SK-N-SH treated with all-trans-retinoic acid at 6 μM for 48 hours (cell line): ENCODE data around the gene SORCS1.

Experiments
- ATAC-seq: fragments of 200-7000 bp; cut with Tn5 transposase; 3 replicates; pipeline ENCODE4 v1.9.1; 2020; ENCODE audit warnings: mild to moderate bottlenecking, moderate library complexity
- BACH2 ChIP-seq: fragments of 250-450 bp; sonication (Bioruptor Pico); IDR thresholded peaks from 2 replicates; pipeline ENCODE4 v1.9.0; 2021; ENCODE audit warnings: mild to moderate bottlenecking, borderline replicate concordance
- CREB5 ChIP-seq: fragments of 250-450 bp; sonication (Bioruptor Pico); IDR thresholded peaks from 2 replicates; pipeline ENCODE4 v1.5.1; 2020; ENCODE audit warnings: low read depth, mild to moderate bottlenecking, moderate library complexity
- CSDC2 ChIP-seq: fragments of 250-450 bp; sonication (Bioruptor Pico); IDR thresholded peaks from 2 replicates; pipeline ENCODE4 v1.5.0; 2020; ENCODE audit warnings: mild to moderate bottlenecking, moderate library complexity
- CSRNP3 ChIP-seq: fragments of 250-450 bp; sonication (Bioruptor Pico); IDR thresholded peaks from 2 replicates; pipeline ENCODE4 v1.5.1; 2021; ENCODE audit warnings: mild to moderate bottlenecking, moderate library complexity
- ESRRG ChIP-seq: fragments of 250-450 bp; sonication (Bioruptor Pico); IDR thresholded peaks from 2 replicates; pipeline ENCODE4 v1.6.1; 2021; ENCODE audit warnings: mild to moderate bottlenecking
- GLIS3 ChIP-seq: fragments of 250-450 bp; sonication (Bioruptor Pico); IDR thresholded peaks from 2 replicates; pipeline ENCODE4 v1.5.0; 2020; ENCODE audit warnings: mild to moderate bottlenecking, moderate library complexity
- ISL1 ChIP-seq: fragments of 250-450 bp; sonication (Bioruptor Pico); IDR thresholded peaks from 2 replicates; pipeline ENCODE4 v2.1.2; 2022; ENCODE audit warnings: mild to moderate bottlenecking, moderate library complexity
- OSR1 ChIP-seq: fragments of 250-450 bp; sonication (Bioruptor Pico); IDR thresholded peaks from 2 replicates; pipeline ENCODE4 v1.8.0; 2022; ENCODE audit warnings: moderate library complexity, mild to moderate bottlenecking, inconsistent platforms
- PATZ1 ChIP-seq: fragments of 250-450 bp; sonication (Bioruptor Pico); IDR thresholded peaks from 2 replicates; pipeline ENCODE4 v1.8.0; 2020; ENCODE audit warnings: mild to moderate bottlenecking, moderate library complexity, borderline replicate concordance
- POU6F1 ChIP-seq: fragments of 250-450 bp; sonication (Bioruptor Pico); IDR thresholded peaks from 2 replicates; pipeline ENCODE4 v1.8.0; 2021; ENCODE audit warnings: low read depth, mild to moderate bottlenecking, moderate library complexity, borderline replicate concordance
- RARB ChIP-seq: fragments of 250-450 bp; sonication (Bioruptor Pico); IDR thresholded peaks from 2 replicates; pipeline ENCODE4 v1.8.0; 2021; ENCODE audit warnings: mild to moderate bottlenecking, moderate library complexity
- SNAI2 ChIP-seq: fragments of 250-450 bp; sonication (Bioruptor Pico); IDR thresholded peaks from 2 replicates; pipeline ENCODE4 v1.5.0; 2020; ENCODE audit warnings: mild to moderate bottlenecking, moderate library complexity
- TCF4 ChIP-seq: fragments of 250-450 bp; sonication (Bioruptor Pico); IDR thresholded peaks from 2 replicates; pipeline ENCODE4 v1.8.0; 2021; ENCODE audit warnings: mild to moderate bottlenecking, moderate library complexity, borderline replicate concordance
- TOX ChIP-seq: fragments of 250-450 bp; sonication (Bioruptor Pico); IDR thresholded peaks from 2 replicates; pipeline ENCODE4 v1.8.0; 2021; ENCODE audit warnings: mild to moderate bottlenecking, moderate library complexity, borderline replicate concordance
- TSHZ2 ChIP-seq: fragments of 250-450 bp; sonication (Bioruptor Pico); IDR thresholded peaks from 2 replicates; pipeline ENCODE4 v1.5.0; 2020; ENCODE audit warnings: mild to moderate bottlenecking, moderate library complexity
- ZC3H10 ChIP-seq: fragments of 250-450 bp; sonication (Bioruptor Pico); IDR thresholded peaks from 2 replicates; pipeline ENCODE4 v1.5.1; 2021; ENCODE audit warnings: mild to moderate bottlenecking, moderate library complexity
- ZFP3 ChIP-seq: fragments of 250-450 bp; sonication (Bioruptor Pico); IDR thresholded peaks from 2 replicates; pipeline ENCODE4 v1.5.0; 2020; ENCODE audit warnings: mild to moderate bottlenecking, moderate library complexity
- ZFP30 ChIP-seq: fragments of 450-650 bp; formaldehyde crosslinking; IDR thresholded peaks from 2 replicates; pipeline ENCODE4 v1.5.0; 2022; ENCODE audit warnings: mild to moderate bottlenecking, moderate library complexity
- ZNF565 ChIP-seq: fragments of 450-650 bp; formaldehyde crosslinking; conservative IDR thresholded peaks from 2 replicates; pipeline ENCODE4 v1.5.0; 2020; ENCODE audit warnings: low read depth, mild to moderate bottlenecking, moderate library complexity
- ZNF8 ChIP-seq: fragments of 450-650 bp; formaldehyde crosslinking; IDR thresholded peaks from 2 replicates; pipeline ENCODE4 v1.5.0; 2020; ENCODE audit warnings: mild to moderate bottlenecking, moderate library complexity

Gene SORCS1

GRCh38 chr10:106799776-106800175 is 364.7 kb downstream of the SORCS1 start:
- ATAC-seq = no peak
- TF ChIP-seq OSR1 (CRISPR knock-in tag) = no peak
- no peak for TF ChIP-seq GLIS3 (CRISPR knock-in tag)
- no peak for TF ChIP-seq SNAI2 (CRISPR knock-in tag)
- no peak for TF ChIP-seq BACH2 (CRISPR knock-in tag)
- TF ChIP-seq ZNF565 (CRISPR knock-in tag) = no peak
- TF ChIP-seq CSDC2 (CRISPR knock-in tag) = no peak

- peak; percentile 48; the same call in 2 of the 3 replicates for ATAC-seq
- TF ChIP-seq SNAI2 (CRISPR knock-in tag) = no peak
- TF ChIP-seq CREB5 (CRISPR knock-in tag) = no peak
- no peak for TF ChIP-seq GLIS3 (CRISPR knock-in tag)
- TF ChIP-seq RARB = no peak
- TF ChIP-seq TOX (CRISPR knock-in tag) = no peak
- no peak for TF ChIP-seq ZNF565 (CRISPR knock-in tag)
- TF ChIP-seq CSDC2 (CRISPR knock-in tag) = no peak
- TF ChIP-seq ZNF8 = no peak
- no peak for TF ChIP-seq CSRNP3 (CRISPR knock-in tag)
- TF ChIP-seq OSR1 (CRISPR knock-in tag) = no peak
- no peak for TF ChIP-seq ISL1 (CRISPR knock-in tag)
- TF ChIP-seq ZFP3 (CRISPR knock-in tag) = no peak
- TF ChIP-seq BACH2 (CRISPR knock-in tag) = no peak
- no peak for TF ChIP-seq TSHZ2 (CRISPR knock-in tag)
- no peak for TF ChIP-seq ZC3H10 (CRISPR knock-in tag)
- TF ChIP-seq POU6F1 (CRISPR knock-in tag) = no peak
- no peak for TF ChIP-seq PATZ1 (CRISPR knock-in tag)
- no peak for TF ChIP-seq ZFP30 (CRISPR knock-in tag)
- TF ChIP-seq ESRRG = no peak
- TF ChIP-seq TCF4 (CRISPR knock-in tag) = no peak
These were observed 368.9 kb downstream of the SORCS1 start for GRCh38 chr10:106795619-106796018.

GRCh38 chr10:106793617-106794016 is 370.9 kb downstream of the SORCS1 start:
- no peak for ATAC-seq
- TF ChIP-seq ISL1 (CRISPR knock-in tag) = peak; percentile 57
- no peak for TF ChIP-seq RARB

- TF ChIP-seq GLIS3 (CRISPR knock-in tag) (no peak), SNAI2 (CRISPR knock-in tag) (no peak), ZNF8 (no peak)
- no peak for ATAC-seq
These were observed 374.9 kb downstream of the SORCS1 start for GRCh38 chr10:106789623-106790022.
